GM23248 (cell line): ENCODE measurements around the gene FAM131A. TPM values are rescaled to one million over a fixed set of nuclear protein-coding genes. Genes with fewer than 3 reads are reported as not detected.

Source experiments
- DNase-seq: peaks from one replicate; pipeline ENCODE4 v3.0.0-alpha.2; 2015
- H2AFZ ChIP-seq: fragments of 200-600 bp; sonication (generic); 2 replicates; pipeline ENCODE4 v1.6.1; 2016; ENCODE audit warnings: antibody characterized with exemption
- H3F3A ChIP-seq: fragments of 200-600 bp; sonication (generic); 2 replicates; pipeline ENCODE4 v1.6.1; 2016; ENCODE audit warnings: mild to moderate bottlenecking, antibody characterized with exemption, mixed run types; ENCODE audit not compliant: insufficient read depth
- H3K27ac ChIP-seq: fragments of 200-600 bp; sonication (generic); 2 replicates; pipeline ENCODE4 v1.5.1; 2016; ENCODE audit warnings: mild to moderate bottlenecking
- H3K27me3 ChIP-seq: fragments of 200-600 bp; sonication (generic); replicated peaks from 2 replicates; pipeline ENCODE4 v1.6.1; 2016; ENCODE audit warnings: mild to moderate bottlenecking; ENCODE audit not compliant: insufficient read depth
- H3K36me3 ChIP-seq: fragments of 200-600 bp; sonication (generic); 2 replicates; pipeline ENCODE4 v1.6.1; 2016; ENCODE audit warnings: low read depth, mild to moderate bottlenecking
- H3K4me1 ChIP-seq: fragments of 200-600 bp; sonication (generic); 2 replicates; pipeline ENCODE4 v1.6.1; 2016; ENCODE audit warnings: mild to moderate bottlenecking; ENCODE audit not compliant: insufficient read depth
- H3K4me2 ChIP-seq: fragments of 200-600 bp; sonication (generic); one replicate; pipeline ENCODE4 v1.6.1; 2016; ENCODE audit warnings: mild to moderate bottlenecking; ENCODE audit not compliant: unreplicated experiment
- H3K4me3 ChIP-seq: fragments of 200-600 bp; sonication (generic); 2 replicates; pipeline ENCODE4 v1.5.1; 2016; ENCODE audit warnings: mild to moderate bottlenecking
- H3K79me2 ChIP-seq: fragments of 200-600 bp; sonication (generic); 2 replicates; pipeline ENCODE4 v1.6.1; 2016; ENCODE audit warnings: mild to moderate bottlenecking; ENCODE audit not compliant: insufficient read depth
- H3K9ac ChIP-seq: fragments of 200-600 bp; sonication (generic); 2 replicates; pipeline ENCODE4 v1.6.1; 2016; ENCODE audit warnings: mild to moderate bottlenecking
- H3K9me2 ChIP-seq: fragments of 200-600 bp; sonication (generic); 2 replicates; pipeline ENCODE4 v1.6.1; 2016; ENCODE audit warnings: mixed run types, mild to moderate bottlenecking, moderate library complexity; ENCODE audit not compliant: insufficient read depth
- H3K9me3 ChIP-seq: fragments of 200-600 bp; sonication (generic); one replicate; pipeline ENCODE4 v1.6.1; 2017; ENCODE audit warnings: low read depth
- H4K20me1 ChIP-seq: fragments of 200-600 bp; sonication (generic); 2 replicates; pipeline ENCODE4 v1.6.0; 2016; ENCODE audit not compliant: insufficient read depth
- EZH2 ChIP-seq: fragments of 200-600 bp; sonication (generic); IDR thresholded peaks from 2 replicates; pipeline ENCODE4 v1.6.1; 2018; ENCODE audit warnings: antibody characterized with exemption, mild to moderate bottlenecking; ENCODE audit not compliant: insufficient read depth, poor library complexity, severe bottlenecking
- EZH2phosphoT487 ChIP-seq: fragments of 200-600 bp; sonication (generic); IDR thresholded peaks from 2 replicates; pipeline ENCODE4 v1.6.1; 2018; ENCODE audit warnings: antibody characterized with exemption, moderate library complexity, mild to moderate bottlenecking, low read depth; ENCODE audit not compliant: insufficient read depth
- WGBS, 2 experiments: methylation state at CpG; one replicate each; pipeline ENCODE4 v1.1.6; 2015 to 2017; ENCODE audit warnings: low lambda C conversion rate in 2 of 2, low coverage in 1 of 2; ENCODE audit errors: missing lambda C conversion rate in 2 of 2; 5-methylcytosine and 5-hydroxymethylcytosine counted together
- in situ Hi-C: fragments of 300-500 bp; cut with MboI; formaldehyde crosslinking; loops from 2 replicates; pipeline ENCODE4 v1.15.0; 2020
- polyA plus RNA-seq: library from polyadenylated mRNA; unstranded; fragments of >200 nt; fragmentation: Nextera tagmentation; extraction: Ambion mirVana; gene quantifications from 2 replicates; pipeline ENCODE4 v1.2.1, GENCODE V29; 2016
- total RNA-seq: library from RNA; depleted of rRNA; stranded (reverse); fragments of >200 nt; shearing (Covaris generic); gene quantifications from 2 replicates; pipeline ENCODE4 v1.2.3, GENCODE V29; 2014; rRNA removed

The FAM131A gene, protein sequence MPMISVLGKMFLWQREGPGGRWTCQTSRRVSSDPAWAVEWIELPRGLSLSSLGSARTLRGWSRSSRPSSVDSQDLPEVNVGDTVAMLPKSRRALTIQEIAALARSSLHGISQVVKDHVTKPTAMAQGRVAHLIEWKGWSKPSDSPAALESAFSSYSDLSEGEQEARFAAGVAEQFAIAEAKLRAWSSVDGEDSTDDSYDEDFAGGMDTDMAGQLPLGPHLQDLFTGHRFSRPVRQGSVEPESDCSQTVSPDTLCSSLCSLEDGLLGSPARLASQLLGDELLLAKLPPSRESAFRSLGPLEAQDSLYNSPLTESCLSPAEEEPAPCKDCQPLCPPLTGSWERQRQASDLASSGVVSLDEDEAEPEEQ
- total RNA-seq: 24.5 and 44.9 TPM in 2 replicates
- polyA plus RNA-seq: 5.6 and 7.0 TPM in 2 replicates

DNA sequence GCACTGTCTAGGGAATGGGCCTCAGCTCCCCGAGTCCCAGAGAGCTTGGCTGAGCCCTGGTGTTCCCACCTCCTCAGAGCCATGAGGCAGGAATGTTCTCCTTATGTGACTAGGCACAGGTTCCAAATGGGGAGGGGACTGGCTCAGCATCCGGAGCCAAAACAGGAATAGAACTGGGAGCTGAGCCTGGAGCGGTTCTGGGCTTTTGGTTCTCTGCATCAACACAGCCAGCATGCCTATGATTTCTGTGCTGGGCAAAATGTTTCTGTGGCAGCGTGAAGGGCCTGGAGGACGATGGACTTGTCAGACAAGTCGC lies at the start of gene FAM131A:
Gene FAM131A (plus strand): TSS at position 202 of the 316 bp plus-strand sequence. CDS start 31 bp downstream, at position 233.
- Histone ChIP-seq H3F3A (peaks cover 53% of the 10 kb centered on the region), H4K20me1 (no peaks in the 10 kb centered on the region), H3K4me2 (peak within 1 kb of the TSS; percentile 82), H3K79me2 (peaks cover 58% of the 10 kb centered on the region), H3K4me1 (peaks cover 67% of the 10 kb centered on the region), H3K9me2 (no peaks in the 10 kb centered on the region), H3K36me3 (peaks cover 20% of the 10 kb centered on the region), H3K4me3 (peak within 1 kb of the TSS; percentile 72), H3K27ac (peak within 1 kb of the TSS; percentile 94), H2AFZ (peak within 1 kb of the TSS; percentile 8; the same call in 1 of the 2 replicates), H3K9ac (peak within 1 kb of the TSS; percentile 88), H3K27me3 (no peaks in the 10 kb centered on the region), H3K9me3 (no peaks in the 10 kb centered on the region)
- 26 to 28% methylated on average over 6 of the region's 6 CpGs for WGBS, 2 experiments
- in situ Hi-C loops: no loop called here
- peak; percentile 58 for DNase-seq
- TF ChIP-seq EZH2: no peak
- TF ChIP-seq EZH2phosphoT487: no peak

DNA sequence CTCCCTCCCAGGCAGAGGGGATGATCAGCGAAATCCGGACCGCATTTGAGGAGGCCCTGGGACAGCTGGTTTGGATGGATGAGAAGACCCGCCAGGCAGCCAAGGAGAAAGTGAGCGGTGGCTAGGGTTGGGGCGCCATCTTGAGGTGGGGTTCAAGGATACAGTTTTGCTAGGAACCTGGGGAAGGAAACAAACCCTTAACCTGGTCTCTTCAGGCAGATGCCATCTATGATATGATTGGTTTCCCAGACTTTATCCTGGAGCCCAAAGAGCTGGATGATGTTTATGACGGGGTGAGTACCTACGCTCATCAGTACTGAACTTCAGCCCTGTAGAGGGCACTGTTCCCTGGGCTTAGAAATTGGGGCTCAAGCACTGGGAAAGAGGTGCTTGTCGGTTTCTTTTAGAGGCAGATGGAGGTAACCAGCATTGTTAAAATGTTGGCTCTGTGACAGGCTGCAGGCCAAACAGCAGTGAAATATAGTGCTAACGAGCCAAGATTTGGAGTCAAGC lies 47.9 kb upstream of the FAM131A start:
- H3K9me2 ChIP-seq: no peaks in the 10 kb centered on the region
- in situ Hi-C loops: loop anchor here (10.0 kb wide), 1 partner anchor 395 kb away; no protein-coding TSS in a partner anchor
- no peaks in the 10 kb centered on the region for H3K9me3 ChIP-seq
- no peak for TF ChIP-seq EZH2phosphoT487
- TF ChIP-seq EZH2: no peak
- 7 to 8% methylated on average over 10 of the region's 10 CpGs for WGBS, 2 experiments
- DNase-seq: peak; percentile 65
- no peak overlapping the region for H3K27ac ChIP-seq
- H3K4me2 ChIP-seq: no peak overlapping the region
- no peak overlapping the region for H2AFZ ChIP-seq
- no peak overlapping the region for H3K9ac ChIP-seq
- H3K27me3 ChIP-seq: no peaks in the 10 kb centered on the region
- no peak overlapping the region for H3K4me3 ChIP-seq
- H3F3A ChIP-seq: no peaks in the 10 kb centered on the region
- H3K79me2 ChIP-seq: no peaks in the 10 kb centered on the region
- H4K20me1 ChIP-seq: no peaks in the 10 kb centered on the region
- no peaks in the 10 kb centered on the region for H3K36me3 ChIP-seq
- no peaks in the 10 kb centered on the region for H3K4me1 ChIP-seq

DNA sequence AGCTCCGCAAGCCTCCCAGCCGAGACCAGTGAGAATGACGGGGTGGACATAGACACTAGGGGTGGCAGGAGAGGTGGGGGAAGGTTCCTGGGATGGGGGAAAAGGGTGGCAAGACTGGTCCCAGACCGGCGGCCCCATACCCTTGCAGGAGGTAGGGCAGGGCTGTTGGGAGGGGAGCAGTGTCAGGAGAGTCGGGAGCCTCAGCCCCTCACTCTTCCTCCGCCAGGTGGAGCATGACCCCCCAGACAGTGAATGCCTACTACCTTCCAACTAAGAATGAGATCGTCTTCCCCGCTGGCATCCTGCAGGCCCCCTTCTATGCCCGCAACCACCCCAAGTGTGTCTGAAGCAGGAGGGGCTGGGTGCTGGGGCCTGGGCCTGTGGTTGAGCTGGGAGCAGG lies 47.1 kb upstream of the FAM131A start:
- Histone ChIP-seq H3F3A (no peaks in the 10 kb centered on the region), H3K4me1 (no peaks in the 10 kb centered on the region), H3K9ac (no peak overlapping the region), H3K4me2 (no peak overlapping the region), H3K4me3 (no peak overlapping the region), H3K79me2 (no peaks in the 10 kb centered on the region), H3K27me3 (no peaks in the 10 kb centered on the region), H3K9me3 (no peaks in the 10 kb centered on the region), H3K36me3 (no peaks in the 10 kb centered on the region), H4K20me1 (no peaks in the 10 kb centered on the region), H3K27ac (no peak overlapping the region), H2AFZ (no peak overlapping the region), H3K9me2 (no peaks in the 10 kb centered on the region)
- in situ Hi-C loops: no loop called here
- DNase-seq: no peak
- TF ChIP-seq EZH2phosphoT487 (no peak), EZH2 (no peak)
- WGBS, 2 experiments: 72 to 81% methylated on average over 8 to 10 of the region's 10 CpGs

GRCh38 chr3:184291044-184291737 lies 46.2 kb upstream of the FAM131A start:
- TF ChIP-seq EZH2phosphoT487 (no peak), EZH2 (no peak)
- Histone ChIP-seq H2AFZ (no peak overlapping the region), H3K4me1 (no peaks in the 10 kb centered on the region), H3K9me2 (no peaks in the 10 kb centered on the region), H3K36me3 (no peaks in the 10 kb centered on the region), H4K20me1 (no peaks in the 10 kb centered on the region), H3K27me3 (no peaks in the 10 kb centered on the region), H3K9me3 (no peaks in the 10 kb centered on the region), H3F3A (no peaks in the 10 kb centered on the region), H3K79me2 (no peaks in the 10 kb centered on the region), H3K4me3 (no peak overlapping the region), H3K9ac (no peak overlapping the region), H3K27ac (no peak overlapping the region), H3K4me2 (no peak overlapping the region)
- 78 to 81% methylated on average over 22 of the region's 22 CpGs for WGBS, 2 experiments
- DNase-seq: no peak
- in situ Hi-C loops: no loop called here
